Effector memory CD8-positive, alpha-beta T cell (primary cell): Measurements from ENCODE around the gene DGKI.
"Not testable (repeated sequence)": the region's sequence is repeated elsewhere in the genome, so short reads cannot be mapped to it uniquely, and the experiment has no call there.

ENCODE experiments used
- ATAC-seq: fragments of 150-1000 bp; cut with Tn5 transposase; replicated peaks from 2 replicates; pipeline ENCODE4 v1.10.0; 2021; ENCODE audit warnings: mild to moderate bottlenecking, moderate library complexity
- DNase-seq, 3 experiments: peaks; one replicate each; pipeline ENCODE4 v3.0.0; 2021
- H3K27ac Mint-ChIP-seq, 2 donors: one replicate each; pipeline ENCODE4 v1.8.0; 2022; ENCODE audit warnings: mild to moderate bottlenecking in 2 of 2, mixed read lengths in 2 of 2, moderate library complexity in 2 of 2
- H3K27me3 Mint-ChIP-seq, 2 donors: one replicate each; pipeline ENCODE4 v1.8.0; 2022; ENCODE audit warnings: mixed read lengths in 2 of 2
- H3K36me3 Mint-ChIP-seq: one replicate; pipeline ENCODE4 v1.8.0; 2022; ENCODE audit warnings: mild to moderate bottlenecking, moderate library complexity, mixed read lengths; ENCODE audit not compliant: insufficient read depth
- H3K4me1 Mint-ChIP-seq, 2 donors: one replicate each; pipeline ENCODE4 v1.8.0; 2022; ENCODE audit warnings: low read depth in 2 of 2, mixed read lengths in 2 of 2
- H3K4me3 Mint-ChIP-seq, 2 donors: one replicate each; pipeline ENCODE4 v1.8.0; 2022; ENCODE audit warnings: mild to moderate bottlenecking in 2 of 2, mixed read lengths in 2 of 2, moderate library complexity in 2 of 2
- H3K9me3 Mint-ChIP-seq, 2 donors: one replicate each; pipeline ENCODE4 v1.8.0; 2022; ENCODE audit warnings: mixed read lengths in 2 of 2

DGKI gene

DNA sequence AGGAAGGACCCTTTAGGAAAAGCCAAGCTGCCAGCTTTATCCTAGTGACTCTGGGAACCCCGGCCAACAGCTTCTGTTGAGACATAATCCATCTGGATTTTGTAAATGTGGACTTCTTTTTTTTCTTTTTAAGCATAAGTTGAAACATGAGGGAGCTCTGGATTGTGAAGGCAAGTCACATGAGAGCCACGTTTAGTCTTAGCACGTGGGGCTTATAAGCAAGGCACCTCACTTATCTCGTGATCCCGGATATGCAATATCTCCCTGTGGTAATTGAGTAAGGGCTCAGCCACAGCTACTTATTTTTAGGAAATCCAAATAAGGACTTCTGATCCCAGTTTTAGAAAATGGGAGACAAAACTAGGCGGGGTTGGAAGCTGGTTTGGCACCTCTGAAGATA is 392.0 kb downstream of the DGKI start:
- Mint-ChIP-seq H3K4me1 (no peaks in the 10 kb centered on the region), H3K9me3 (no peaks in the 10 kb centered on the region), H3K36me3 (no peaks in the 10 kb centered on the region), H3K27me3 (peaks cover 0 to 5% of the 10 kb centered on the region in 2 donors), H3K27ac (no peak overlapping the region), H3K4me3 (no peak overlapping the region)
- ATAC-seq = no peak
- DNase-seq = no peak

DNA sequence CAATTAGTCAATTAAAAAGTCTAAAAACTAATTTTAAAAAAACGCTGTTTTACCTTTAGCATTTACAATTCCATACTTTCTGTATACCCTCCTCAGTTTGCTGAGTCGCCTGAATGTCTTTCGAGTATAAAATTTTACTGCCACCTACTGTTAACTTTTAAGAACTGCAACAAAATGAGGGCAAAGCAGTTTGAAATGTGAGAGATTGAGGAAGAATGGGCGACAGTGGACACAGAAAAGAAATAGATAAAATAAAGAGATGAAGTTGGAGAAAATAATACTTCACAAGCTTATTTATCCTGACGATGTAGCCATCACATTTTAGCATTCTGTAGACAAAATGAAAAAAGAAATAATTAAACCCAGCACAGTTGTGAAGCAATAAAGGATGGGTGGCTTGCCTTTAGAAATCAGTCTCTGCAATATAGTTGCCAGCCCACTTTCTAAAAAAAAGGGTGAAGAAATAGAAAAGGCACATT is 392.5 kb downstream of the DGKI start:
- Mint-ChIP-seq H3K27ac (no peak overlapping the region), H3K36me3 (no peaks in the 10 kb centered on the region), H3K27me3 (peaks cover 0 to 5% of the 10 kb centered on the region in 2 donors), H3K9me3 (no peaks in the 10 kb centered on the region), H3K4me3 (no peak overlapping the region), H3K4me1 (no peaks in the 10 kb centered on the region)
- ATAC-seq = no peak
- no peak for DNase-seq

DNA sequence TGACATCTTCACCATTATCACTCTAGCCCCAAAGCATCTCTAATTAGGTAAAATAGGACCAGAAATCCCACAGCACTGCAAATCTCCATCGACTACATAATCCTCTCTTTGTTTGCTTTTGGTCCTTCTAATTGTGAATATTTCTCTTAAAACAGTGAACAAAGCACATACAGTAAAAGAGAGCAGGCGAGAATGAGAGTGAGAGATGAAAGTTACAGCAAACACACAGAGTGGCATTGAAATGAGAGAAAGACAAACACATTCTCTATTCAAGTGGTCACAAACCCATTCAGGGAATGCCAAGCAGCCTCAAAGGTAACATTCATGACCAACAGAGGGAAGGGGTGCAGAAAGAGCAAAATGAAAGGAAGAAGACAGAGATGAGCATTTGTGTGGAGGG is 393.4 kb downstream of the DGKI start:
- no peak for DNase-seq
- no peak overlapping the region for H3K27ac Mint-ChIP-seq

DNA sequence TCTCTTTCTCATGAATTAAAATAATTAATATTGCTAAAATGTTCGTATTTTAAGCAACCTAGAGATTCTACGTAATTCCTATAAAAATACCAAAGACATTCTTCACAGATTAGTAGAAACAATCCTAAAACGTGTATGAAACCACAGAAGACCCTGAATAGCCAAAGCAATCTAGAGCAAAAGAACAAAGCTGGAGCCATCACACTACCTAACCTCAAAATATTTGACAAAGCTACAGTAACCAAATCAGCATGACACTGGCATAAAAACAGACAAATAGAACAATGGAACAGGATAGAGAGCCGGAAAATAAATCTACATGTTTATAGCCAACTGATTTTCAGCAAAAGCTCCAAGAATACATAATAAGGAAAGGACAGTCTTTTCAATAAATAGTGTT is 397.8 kb downstream of the DGKI start:
- no peak for DNase-seq
- H3K4me3 Mint-ChIP-seq = no peak overlapping the region
- no peak for ATAC-seq
- no peaks in the 10 kb centered on the region for H3K36me3 Mint-ChIP-seq
- no peak overlapping the region for H3K27ac Mint-ChIP-seq
- H3K27me3 Mint-ChIP-seq = peaks cover 0 to 6% of the 10 kb centered on the region in 2 donors
- no peaks in the 10 kb centered on the region for H3K4me1 Mint-ChIP-seq
- H3K9me3 Mint-ChIP-seq = no peaks in the 10 kb centered on the region

More for the DNA sequence above, 393.4 kb downstream of the DGKI start:
- no peak for ATAC-seq
- Mint-ChIP-seq H3K4me3 (no peak overlapping the region), H3K27me3 (peaks cover 0 to 6% of the 10 kb centered on the region in 2 donors), H3K4me1 (no peaks in the 10 kb centered on the region), H3K9me3 (no peaks in the 10 kb centered on the region), H3K36me3 (no peaks in the 10 kb centered on the region)

DNA sequence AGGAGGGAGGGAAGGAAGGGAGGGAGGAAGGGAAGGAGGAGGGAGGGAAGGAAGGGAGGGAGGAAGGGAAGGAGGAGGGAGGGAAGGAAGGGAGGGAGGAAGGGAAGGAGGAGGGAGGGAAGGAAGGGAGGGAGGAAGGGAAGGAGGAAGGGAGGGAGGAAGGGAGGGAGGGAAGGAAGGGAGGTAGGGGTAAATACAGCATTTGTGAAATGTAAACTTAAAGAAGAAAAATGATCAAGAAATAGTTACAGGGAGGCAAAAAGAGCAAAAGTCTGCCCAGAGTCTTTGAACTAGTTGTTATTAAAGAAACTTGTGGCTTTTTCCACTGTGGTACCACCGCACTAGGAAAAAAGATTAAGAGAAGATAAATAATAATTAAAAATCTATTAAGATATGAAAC is 398.2 kb downstream of the DGKI start:
- H3K36me3 Mint-ChIP-seq = not testable (repeated sequence)

DNA sequence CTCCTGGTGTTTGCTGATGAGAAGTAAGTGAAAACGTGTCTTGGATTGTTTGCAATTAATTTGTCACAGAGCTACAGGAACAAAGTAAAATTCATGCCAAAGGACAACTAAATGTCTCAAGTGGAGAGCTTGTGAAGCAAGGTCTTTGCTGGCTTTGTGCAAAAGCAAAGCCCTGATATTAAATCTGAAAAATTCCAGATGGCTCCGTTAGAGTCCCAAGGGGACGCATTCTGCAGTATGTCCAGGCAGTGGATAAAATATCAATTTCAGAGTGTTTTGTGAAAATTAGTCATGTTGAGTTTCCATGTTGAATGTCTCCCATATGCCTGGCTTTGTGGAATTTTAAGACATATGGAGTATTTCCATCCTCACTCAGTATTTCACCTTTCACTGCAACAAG is 400.7 kb downstream of the DGKI start:
- no peaks in the 10 kb centered on the region for H3K9me3 Mint-ChIP-seq
- no peak overlapping the region for H3K4me3 Mint-ChIP-seq
- no peaks in the 10 kb centered on the region for H3K4me1 Mint-ChIP-seq
- ATAC-seq (no peak), DNase-seq (no peak)
- H3K27me3 Mint-ChIP-seq = peaks cover 0 to 6% of the 10 kb centered on the region in 2 donors
- H3K27ac Mint-ChIP-seq = no peak overlapping the region
- H3K36me3 Mint-ChIP-seq = no peaks in the 10 kb centered on the region

More for the DNA sequence above, 398.2 kb downstream of the DGKI start:
- not testable (repeated sequence) for H3K4me1 Mint-ChIP-seq, DNase-seq, H3K9me3 Mint-ChIP-seq, H3K27me3 Mint-ChIP-seq, H3K4me3 Mint-ChIP-seq, H3K27ac Mint-ChIP-seq, ATAC-seq

DNA sequence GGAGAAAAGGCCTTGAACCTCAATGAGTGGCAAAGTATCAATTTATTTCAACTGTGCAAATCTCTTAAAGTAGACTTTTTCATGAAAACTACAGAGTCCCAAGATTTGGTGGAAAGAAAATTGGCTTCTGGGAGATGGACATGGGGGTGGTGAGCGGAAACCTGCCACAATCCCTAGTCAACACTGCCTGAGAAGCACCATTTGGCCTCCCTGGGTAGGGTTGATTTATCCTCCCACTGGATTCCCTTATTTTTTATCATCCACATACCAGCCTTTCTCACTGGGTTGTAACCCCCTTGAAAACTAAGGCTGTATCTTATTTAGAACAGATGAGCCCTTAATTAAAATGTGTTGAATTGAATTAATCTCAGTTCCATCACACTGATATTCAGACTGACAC is 401.5 kb downstream of the DGKI start:
- ATAC-seq (no peak), DNase-seq (no peak)
- no peak overlapping the region for H3K27ac Mint-ChIP-seq
- no peaks in the 10 kb centered on the region for H3K36me3 Mint-ChIP-seq
- H3K27me3 Mint-ChIP-seq = peaks cover 0 to 6% of the 10 kb centered on the region in 2 donors
- no peaks in the 10 kb centered on the region for H3K4me1 Mint-ChIP-seq
- no peak overlapping the region for H3K4me3 Mint-ChIP-seq
- peaks cover 0 to 2% of the 10 kb centered on the region in 2 donors for H3K9me3 Mint-ChIP-seq

DNA sequence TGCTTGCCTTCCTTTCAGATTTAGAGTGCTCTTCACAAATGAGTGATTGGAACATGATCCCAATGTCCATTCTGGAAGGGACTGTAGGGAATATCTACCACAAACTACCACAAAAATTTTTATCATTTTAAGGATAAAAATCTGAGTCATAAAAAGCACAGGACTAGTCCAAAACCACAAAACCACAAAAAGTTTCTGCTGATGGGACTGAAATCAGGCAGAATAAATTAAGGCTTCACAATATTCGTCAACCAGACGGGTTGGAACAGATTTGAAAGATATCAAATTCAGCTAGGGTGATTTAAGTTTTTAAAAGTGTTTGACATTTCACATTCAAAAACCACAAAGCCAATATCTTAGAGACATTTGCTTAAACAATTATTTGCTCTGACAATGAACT is 403.2 kb downstream of the DGKI start:
- Mint-ChIP-seq H3K27me3 (peaks cover 0 to 6% of the 10 kb centered on the region in 2 donors), H3K27ac (no peak overlapping the region), H3K36me3 (no peaks in the 10 kb centered on the region), H3K4me1 (no peaks in the 10 kb centered on the region), H3K4me3 (no peak overlapping the region), H3K9me3 (peaks cover 2 to 5% of the 10 kb centered on the region in 2 donors)
- DNase-seq = no peak
- no peak for ATAC-seq

DNA sequence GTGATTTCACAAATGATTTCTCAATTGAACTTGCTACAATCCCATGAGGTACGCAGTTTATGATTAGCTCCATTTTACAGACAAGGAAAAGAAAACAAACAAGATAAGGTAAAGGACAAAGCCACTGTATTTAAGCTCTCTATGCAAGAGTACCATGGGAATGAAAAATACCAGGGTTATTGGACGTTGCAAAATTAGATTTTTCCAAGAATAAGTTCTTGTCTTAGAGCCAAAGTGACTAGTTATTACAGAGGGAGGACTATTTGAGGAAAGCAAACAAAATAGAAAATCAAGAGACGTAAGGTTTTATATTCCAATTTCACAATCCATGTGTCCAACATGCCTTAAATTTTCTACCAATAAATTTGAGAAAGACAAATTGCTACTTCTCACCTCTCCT is 405.3 kb downstream of the DGKI start:
- H3K4me1 Mint-ChIP-seq = no peaks in the 10 kb centered on the region
- DNase-seq = no peak
- H3K27me3 Mint-ChIP-seq = no peaks in the 10 kb centered on the region
- H3K27ac Mint-ChIP-seq = no peak overlapping the region
- no peak for ATAC-seq
- no peak overlapping the region for H3K4me3 Mint-ChIP-seq
- H3K36me3 Mint-ChIP-seq = no peaks in the 10 kb centered on the region
- H3K9me3 Mint-ChIP-seq = peaks cover 2 to 7% of the 10 kb centered on the region in 2 donors

DNA sequence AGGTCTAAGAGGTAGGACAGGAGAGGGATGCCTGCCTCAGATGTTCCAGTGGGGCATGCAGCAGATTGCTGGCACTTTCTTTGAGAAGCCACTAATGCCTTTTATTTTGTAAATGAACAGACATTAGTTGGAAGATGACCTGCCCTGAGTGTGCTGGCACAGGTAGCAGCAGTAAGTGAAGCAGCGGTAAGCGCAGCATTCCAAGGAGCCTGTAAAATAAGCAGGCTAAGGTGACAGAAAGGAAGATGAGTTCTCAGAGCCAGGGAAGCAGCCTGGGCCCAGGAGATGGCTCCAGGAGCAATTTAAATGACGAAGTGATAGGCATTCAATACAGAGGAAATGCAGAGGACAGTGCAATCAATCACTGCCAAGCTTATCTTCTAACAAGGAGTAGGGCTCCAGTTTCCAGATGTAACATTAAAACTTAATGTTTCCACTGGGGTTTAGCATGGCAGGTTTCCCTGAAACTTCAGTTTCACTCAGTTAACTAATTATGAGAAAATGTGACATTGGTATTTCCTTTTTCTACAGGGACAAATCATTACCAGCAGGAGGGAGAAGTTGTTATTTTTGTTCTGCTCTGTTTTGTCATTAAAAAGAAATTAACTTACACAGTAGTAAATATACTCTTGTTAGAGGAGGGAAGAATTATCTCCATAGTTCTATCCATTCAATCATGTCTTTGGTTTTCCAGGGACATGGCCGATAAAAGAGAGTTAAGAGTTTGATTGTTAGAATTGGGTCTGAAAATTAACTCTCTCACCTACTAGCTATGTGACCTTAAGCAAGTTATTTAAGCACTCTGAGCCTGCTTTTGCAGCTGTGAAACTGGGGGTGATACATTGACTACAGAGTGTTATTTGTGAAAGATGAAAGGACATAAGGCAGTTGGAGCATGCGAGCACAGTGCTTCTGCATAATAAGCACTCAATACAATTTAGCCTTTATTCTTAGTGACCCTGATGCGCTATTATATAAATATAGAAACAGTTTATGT is 406.6 kb downstream of the DGKI start:
- Mint-ChIP-seq H3K9me3 (peaks cover 3 to 7% of the 10 kb centered on the region in 2 donors), H3K36me3 (no peaks in the 10 kb centered on the region), H3K27ac (no peak overlapping the region), H3K4me3 (no peak overlapping the region), H3K4me1 (no peaks in the 10 kb centered on the region), H3K27me3 (no peaks in the 10 kb centered on the region)
- ATAC-seq = no peak
- no peak for DNase-seq

DNA sequence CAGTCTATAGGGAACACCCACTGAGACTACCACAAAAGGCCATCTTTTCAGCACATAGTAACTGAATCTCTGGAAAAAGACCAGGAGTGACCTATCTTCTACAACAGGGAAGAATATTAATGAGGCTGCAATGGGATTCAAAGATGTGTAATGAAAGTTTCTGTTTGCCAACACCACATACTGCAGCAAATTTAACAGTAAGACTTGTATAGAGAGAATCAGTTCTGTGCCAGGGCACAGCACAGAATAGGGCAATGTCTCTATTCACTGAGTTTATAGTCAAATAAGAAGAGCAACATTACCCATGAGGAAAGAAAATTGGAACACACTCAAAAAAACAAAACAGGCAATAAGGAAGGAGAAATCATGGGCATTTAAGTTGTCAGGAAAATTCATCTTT is 411.8 kb downstream of the DGKI start:
- H3K9me3 Mint-ChIP-seq = peaks cover 5 to 15% of the 10 kb centered on the region in 2 donors
- DNase-seq (no peak), ATAC-seq (no peak)
- H3K27me3 Mint-ChIP-seq = no peaks in the 10 kb centered on the region
- H3K4me3 Mint-ChIP-seq = no peak overlapping the region
- no peaks in the 10 kb centered on the region for H3K36me3 Mint-ChIP-seq
- no peak overlapping the region for H3K27ac Mint-ChIP-seq
- no peaks in the 10 kb centered on the region for H3K4me1 Mint-ChIP-seq

DNA sequence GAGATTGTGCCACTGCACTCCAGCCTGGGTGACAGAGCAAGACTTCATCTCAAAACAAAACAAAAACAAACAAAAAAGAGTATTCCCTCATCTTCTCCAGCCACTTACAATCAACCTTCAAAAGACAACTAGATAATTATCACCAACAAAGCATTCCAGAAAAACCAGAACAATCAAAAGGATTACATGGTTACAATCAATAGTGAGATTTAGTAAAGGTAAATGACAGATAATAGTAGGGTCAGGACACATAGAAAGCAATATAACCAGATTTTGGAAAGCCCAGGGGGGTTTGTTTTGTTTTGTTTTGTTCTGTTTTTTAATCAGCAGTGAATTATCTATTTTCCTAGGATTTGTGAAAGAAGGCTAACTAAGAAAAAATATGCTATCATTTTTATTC is 412.2 kb downstream of the DGKI start:
- no peaks in the 10 kb centered on the region for H3K4me1 Mint-ChIP-seq
- no peak overlapping the region for H3K4me3 Mint-ChIP-seq
- peaks cover 5 to 15% of the 10 kb centered on the region in 2 donors for H3K9me3 Mint-ChIP-seq
- H3K36me3 Mint-ChIP-seq = no peaks in the 10 kb centered on the region
- no peak for ATAC-seq
- H3K27me3 Mint-ChIP-seq = no peaks in the 10 kb centered on the region
- no peak for DNase-seq
- no peak overlapping the region for H3K27ac Mint-ChIP-seq

DNA sequence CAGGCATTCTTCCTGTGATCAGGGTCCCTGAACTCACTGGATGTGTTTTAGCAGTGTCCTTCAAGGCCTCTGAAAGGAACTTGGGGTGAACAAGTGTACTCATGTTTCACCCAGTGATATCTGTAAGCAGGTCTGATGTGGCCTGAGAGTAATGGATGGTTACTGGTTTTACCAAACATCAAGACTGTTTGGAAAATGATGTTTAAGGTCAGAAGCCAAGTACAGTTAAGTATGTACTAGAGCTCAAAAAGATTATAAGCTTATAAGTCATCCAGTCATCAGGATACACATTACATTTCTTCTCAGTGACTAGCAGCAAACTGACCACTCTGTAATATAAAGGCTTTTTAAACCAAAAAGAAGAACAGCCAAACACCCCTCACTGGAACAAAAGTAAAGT is 423.5 kb downstream of the DGKI start:
- H3K4me3 Mint-ChIP-seq = no peak overlapping the region
- H3K4me1 Mint-ChIP-seq = no peaks in the 10 kb centered on the region
- no peak for ATAC-seq
- DNase-seq = no peak
- no peaks in the 10 kb centered on the region for H3K36me3 Mint-ChIP-seq
- H3K27ac Mint-ChIP-seq = no peak overlapping the region
- no peaks in the 10 kb centered on the region for H3K27me3 Mint-ChIP-seq
- peaks cover 1 to 5% of the 10 kb centered on the region in 2 donors for H3K9me3 Mint-ChIP-seq

DNA sequence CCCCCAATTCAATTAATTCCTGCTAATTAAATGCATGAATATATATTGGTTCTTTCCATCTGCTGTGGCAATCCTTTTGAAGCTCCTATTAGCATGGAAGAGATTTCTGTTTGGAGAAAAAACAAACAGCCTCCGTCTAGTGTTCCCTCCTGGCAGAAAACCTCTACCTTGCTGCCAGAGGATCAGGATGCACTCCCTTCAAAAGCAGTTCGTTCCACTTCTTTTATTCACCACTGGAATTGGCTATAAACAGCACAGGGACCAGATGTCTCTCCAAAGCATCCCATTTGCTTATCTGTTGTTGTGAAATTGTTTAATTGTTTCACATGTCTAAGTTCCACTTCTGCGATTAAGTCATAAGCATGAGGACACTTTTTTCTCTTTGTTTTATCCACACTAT is 425.4 kb downstream of the DGKI start:
- no peak overlapping the region for H3K4me3 Mint-ChIP-seq
- DNase-seq = no peak

More for the DNA sequence above, 425.4 kb downstream of the DGKI start:
- Mint-ChIP-seq H3K27me3 (no peaks in the 10 kb centered on the region), H3K4me1 (no peaks in the 10 kb centered on the region), H3K27ac (no peak overlapping the region), H3K9me3 (peaks cover 0 to 1% of the 10 kb centered on the region in 2 donors), H3K36me3 (no peaks in the 10 kb centered on the region)
- no peak for ATAC-seq
